Stimulated activated CD8-positive, alpha-beta memory T cell treated with anti-CD3 and anti-CD28 coated beads, Interleukin-15, amount 100 ng/mL, for 24 hours (primary cell): ENCODE measurements around the gene PMAIP1.
"Not testable (repeated sequence)": the region's sequence is repeated elsewhere in the genome, so short reads cannot be mapped to it uniquely, and the experiment has no call there.

ENCODE experiments used
- DNase-seq: peaks from one replicate; pipeline ENCODE4 v3.0.0-alpha.2; 2020; ENCODE audit warnings: low read depth

PMAIP1 gene

DNA sequence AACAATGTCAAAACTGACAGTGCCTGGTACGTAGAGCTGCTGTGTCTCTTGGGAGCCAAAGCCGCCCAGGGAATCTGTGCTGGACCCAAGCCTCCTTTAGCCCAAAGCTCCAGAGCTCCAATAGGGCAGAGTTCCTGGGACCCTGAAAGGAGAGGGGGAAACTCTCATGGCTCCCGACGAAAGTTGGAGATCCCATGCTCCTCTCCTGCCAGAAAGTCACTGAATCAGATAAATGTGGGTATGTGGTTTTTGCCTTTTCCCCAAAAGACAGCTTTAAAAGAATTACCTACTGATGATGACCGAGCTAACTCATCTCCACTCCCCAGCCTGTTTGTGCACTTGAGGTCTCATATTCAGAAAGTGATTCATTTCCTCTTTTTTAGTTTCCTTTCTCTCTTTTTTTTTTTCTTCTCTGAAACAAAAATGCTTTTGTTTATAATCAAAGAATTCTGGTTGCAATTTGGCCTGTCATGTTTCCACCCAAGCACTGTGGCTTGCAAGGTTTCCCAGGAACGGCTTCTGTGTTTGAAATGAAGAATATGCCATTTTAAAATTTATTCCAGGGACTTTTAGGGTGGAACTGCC is 14.1 kb upstream of the PMAIP1 start:
- no peak for DNase-seq

- not testable (repeated sequence) for DNase-seq
Measured at GRCh38 chr18:59886399-59886798, 13.4 kb upstream of the PMAIP1 start.

DNA sequence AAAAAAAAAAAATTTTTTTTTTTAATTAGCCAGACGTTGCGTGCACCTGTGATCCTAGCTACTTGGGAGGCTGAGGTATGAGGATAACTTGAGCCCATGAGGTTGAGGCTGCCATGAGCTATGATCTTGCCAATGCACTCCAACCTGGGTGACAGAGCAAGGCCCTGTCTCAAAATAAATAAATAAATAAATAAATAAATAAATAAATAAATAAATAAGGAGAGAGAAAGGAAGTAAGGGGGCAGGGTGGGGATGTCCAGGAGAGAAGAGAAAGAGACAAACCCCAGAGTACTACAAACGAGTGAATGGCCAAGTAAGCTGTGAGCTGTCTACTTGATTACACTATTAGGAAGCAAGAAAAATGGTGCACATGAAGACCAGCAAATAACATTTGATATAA is 7.7 kb upstream of the PMAIP1 start:
- no peak for DNase-seq

- no peak for DNase-seq
Measured at GRCh38 chr18:59893971-59894370, 5.8 kb upstream of the PMAIP1 start.

GRCh38 chr18:59897321-59897954 is 2.4 kb upstream of the PMAIP1 start:
- DNase-seq, result no peak

GRCh38 chr18:59898093-59898492 is 1.7 kb upstream of the PMAIP1 start:
- DNase-seq, result no peak

- no peak for DNase-seq
Measured at GRCh38 chr18:59898609-59899297, 1.0 kb upstream of the PMAIP1 start.

- DNase-seq, result no peak
Measured at GRCh38 chr18:59900222-59901128, 679 bp downstream of the PMAIP1 start.

- DNase-seq, result no peak
Measured at GRCh38 chr18:59902131-59902992, 2.6 kb downstream of the PMAIP1 start.

- DNase-seq, result no peak
Measured at GRCh38 chr18:59902993-59903610, 3.3 kb downstream of the PMAIP1 start.

- DNase-seq, result no peak
Measured at GRCh38 chr18:59904011-59904601, 4.3 kb downstream of the PMAIP1 start.

DNA sequence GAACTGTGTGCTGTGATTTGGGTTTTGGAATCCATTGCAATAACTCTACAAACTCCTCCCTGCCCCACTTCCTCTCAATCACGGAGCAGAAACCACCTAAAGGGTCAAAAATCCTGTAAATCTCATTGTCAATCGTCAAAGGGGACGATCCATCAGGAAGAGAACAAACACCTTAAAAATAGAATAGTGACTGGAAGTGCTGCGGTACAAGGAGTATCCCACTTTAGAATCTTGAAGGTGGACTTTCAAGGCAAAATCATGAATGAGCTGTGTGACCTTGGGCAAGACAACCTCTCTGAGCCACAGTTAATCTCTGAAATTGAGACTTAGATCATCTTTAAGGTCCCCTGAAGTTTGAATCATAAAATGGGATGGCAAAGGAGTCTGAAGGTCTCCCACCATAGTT is 5.9 kb downstream of the PMAIP1 start:
- DNase-seq, result no peak

- DNase-seq, result no peak
Measured at GRCh38 chr18:59906203-59906602, 6.4 kb downstream of the PMAIP1 start.

DNA sequence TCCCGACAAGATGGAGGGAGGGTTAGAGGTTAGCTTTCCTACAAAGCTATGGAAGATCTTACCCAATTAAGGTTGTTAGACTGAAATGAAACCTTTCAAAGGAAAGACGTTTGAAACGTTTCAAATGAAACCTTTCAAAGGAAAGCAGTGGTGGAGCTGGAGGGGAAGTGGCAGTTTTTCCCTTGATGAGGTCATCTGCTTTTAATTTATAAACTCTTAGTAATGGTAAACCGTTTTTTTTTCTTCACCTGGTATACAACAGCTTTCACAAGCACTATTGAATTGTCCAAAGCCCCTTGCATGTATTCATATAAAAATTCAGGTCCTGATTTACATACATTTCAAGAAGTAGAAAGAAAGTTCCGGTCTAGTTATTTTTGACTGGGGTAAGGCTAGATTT is 7.4 kb downstream of the PMAIP1 start:
- DNase-seq, result no peak

- no peak for DNase-seq
Measured at GRCh38 chr18:59907660-59908059, 7.9 kb downstream of the PMAIP1 start.

GRCh38 chr18:59908799-59909198 is 9.0 kb downstream of the PMAIP1 start:
- DNase-seq, result no peak

DNA sequence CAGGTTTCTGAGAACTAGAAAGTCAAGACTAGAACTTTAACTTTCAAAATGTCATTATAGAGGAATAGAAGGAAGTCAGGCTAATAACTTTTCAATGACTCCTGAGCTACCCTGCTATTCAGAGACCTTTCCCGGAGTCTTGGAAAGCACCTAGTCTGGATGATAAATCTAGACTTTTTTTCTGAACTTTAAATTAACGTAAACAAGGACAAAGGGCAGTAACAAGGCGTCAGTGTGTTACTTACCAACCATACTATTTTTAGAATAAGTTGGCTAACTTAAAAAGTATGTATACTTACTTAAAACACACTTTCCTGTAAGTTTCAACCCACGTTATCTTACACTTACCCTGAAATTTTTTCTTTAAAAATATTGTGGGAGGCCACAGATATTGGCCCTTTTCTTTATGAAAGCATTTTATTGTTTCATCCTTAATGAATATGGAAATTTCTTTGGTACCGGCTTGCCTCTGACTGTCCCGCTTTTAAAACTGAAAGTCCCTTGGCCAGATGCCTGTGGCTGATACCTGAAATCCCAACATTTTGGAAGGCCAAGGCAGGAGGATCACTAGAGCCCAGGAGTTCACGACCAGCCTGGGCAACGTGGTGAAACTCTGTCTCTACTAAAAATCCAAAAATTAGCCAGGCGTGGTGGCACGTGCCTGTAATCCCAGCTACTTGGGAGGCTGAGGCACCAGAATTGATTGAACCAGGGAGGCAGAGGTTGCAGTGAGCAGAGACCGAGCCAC is 9.7 kb downstream of the PMAIP1 start:
- no peak for DNase-seq

- DNase-seq, result no peak
Measured at GRCh38 chr18:59910967-59911366, 11.2 kb downstream of the PMAIP1 start.

- DNase-seq, result no peak
Measured at GRCh38 chr18:59911600-59911999, 11.8 kb downstream of the PMAIP1 start.

DNA sequence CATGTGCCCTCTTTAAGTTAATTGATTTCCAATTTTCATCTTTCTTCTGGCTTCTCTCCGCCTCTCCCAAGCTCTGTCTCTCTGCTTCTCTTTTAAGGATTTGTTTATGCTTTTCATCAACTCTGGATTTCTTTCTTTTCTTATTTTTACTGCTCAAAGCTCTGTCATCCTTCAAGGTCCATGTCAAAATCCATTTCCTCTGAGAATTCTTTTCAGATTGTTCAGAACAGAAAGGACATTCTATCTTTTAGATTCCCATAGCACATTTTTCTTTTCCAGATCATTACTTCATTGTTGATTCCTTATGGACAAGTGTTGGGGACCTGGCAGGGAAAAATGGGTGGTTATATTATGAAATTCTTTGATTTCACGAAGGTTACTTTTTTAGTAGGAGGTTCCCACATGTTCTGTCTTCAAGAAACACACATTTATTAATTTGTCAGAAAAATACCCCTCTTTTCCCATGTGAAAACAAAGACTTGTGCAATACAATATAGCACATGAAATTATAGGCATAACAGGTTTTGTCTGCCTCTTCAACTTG is 12.3 kb downstream of the PMAIP1 start:
- no peak for DNase-seq
